ENCODE measurements around the gene FYN. TPM values are rescaled to one million over a fixed set of nuclear protein-coding genes. Genes with fewer than 3 reads are reported as not detected.

The FYN gene
- polyA plus RNA-seq, 1 donor (not counting 4 experiments of a cell fraction or from before 2014, with no cell fraction given): 24.7 TPM

DNA sequence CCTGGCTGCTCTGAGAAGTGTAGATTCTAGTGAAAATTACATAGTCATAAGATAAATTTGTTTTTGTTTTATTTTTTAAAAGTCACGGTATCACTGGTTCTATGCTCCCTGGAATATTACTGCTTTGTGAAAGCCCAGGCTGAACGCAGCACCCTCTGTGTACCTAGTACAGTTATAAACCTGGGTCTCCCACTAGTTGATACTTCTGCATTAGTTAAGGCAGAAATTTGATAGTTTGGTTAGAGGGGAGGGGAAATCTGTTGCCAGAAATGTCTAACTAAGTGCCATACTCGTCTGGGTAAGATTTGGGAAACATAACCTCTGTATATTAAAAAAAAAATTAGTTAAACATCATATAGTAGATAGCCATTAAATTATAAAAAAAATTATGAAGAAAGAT is 156.9 kb downstream of the FYN start:
- H3K27me3 ChIP-seq (ENCODE audit: control insufficient read depth, extremely low read depth, insufficient read depth, low read length): no peaks in the 10 kb centered on the region
- H3K36me3 ChIP-seq (ENCODE audit: control insufficient read depth in 2 of 2, extremely low read depth in 1 of 2, insufficient read depth in 2 of 2, low read length in 2 of 2): peaks cover 0 to 21% of the 10 kb centered on the region in 2 experiments
- TF ChIP-seq EZH2 (IDR thresholded peaks at IDR 0.05; ENCODE audit: low read length): no peak
- TF ChIP-seq, protein P1, sequence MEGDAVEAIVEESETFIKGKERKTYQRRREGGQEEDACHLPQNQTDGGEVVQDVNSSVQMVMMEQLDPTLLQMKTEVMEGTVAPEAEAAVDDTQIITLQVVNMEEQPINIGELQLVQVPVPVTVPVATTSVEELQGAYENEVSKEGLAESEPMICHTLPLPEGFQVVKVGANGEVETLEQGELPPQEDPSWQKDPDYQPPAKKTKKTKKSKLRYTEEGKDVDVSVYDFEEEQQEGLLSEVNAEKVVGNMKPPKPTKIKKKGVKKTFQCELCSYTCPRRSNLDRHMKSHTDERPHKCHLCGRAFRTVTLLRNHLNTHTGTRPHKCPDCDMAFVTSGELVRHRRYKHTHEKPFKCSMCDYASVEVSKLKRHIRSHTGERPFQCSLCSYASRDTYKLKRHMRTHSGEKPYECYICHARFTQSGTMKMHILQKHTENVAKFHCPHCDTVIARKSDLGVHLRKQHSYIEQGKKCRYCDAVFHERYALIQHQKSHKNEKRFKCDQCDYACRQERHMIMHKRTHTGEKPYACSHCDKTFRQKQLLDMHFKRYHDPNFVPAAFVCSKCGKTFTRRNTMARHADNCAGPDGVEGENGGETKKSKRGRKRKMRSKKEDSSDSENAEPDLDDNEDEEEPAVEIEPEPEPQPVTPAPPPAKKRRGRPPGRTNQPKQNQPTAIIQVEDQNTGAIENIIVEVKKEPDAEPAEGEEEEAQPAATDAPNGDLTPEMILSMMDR (optimal IDR thresholded peaks at IDR 0.05 in 1 of 3, IDR thresholded peaks at IDR 0.05 in 1 of 3, conservative IDR thresholded peaks at IDR 0.05 in 1 of 3; ENCODE audit: extremely low read depth in 1 of 3, insufficient read depth in 2 of 3, low read length in 3 of 3): no peak
- DNase-seq (ENCODE audit: low read depth, low spot score) (no peak), FAIRE-seq (no peak)
- no peaks in the 10 kb centered on the region for H3K79me2 ChIP-seq (ENCODE audit: control insufficient read depth, insufficient read depth, low read length)
- no peak overlapping the region for H3K4me3 ChIP-seq (ENCODE audit: control insufficient read depth in 2 of 3, extremely low read depth in 1 of 3, insufficient read depth in 2 of 3, low read depth in 1 of 3, low read length in 3 of 3)
- no peak overlapping the region for H2AFZ ChIP-seq (ENCODE audit: control insufficient read depth, low read length)
- no peak overlapping the region for H3K27ac ChIP-seq (ENCODE audit: control insufficient read depth, insufficient read depth, low read length)
- H3K4me1 ChIP-seq (ENCODE audit: control insufficient read depth, extremely low read depth, insufficient read depth, low read length): no peaks in the 10 kb centered on the region
- no peak overlapping the region for H3K9ac ChIP-seq (ENCODE audit: control insufficient read depth, extremely low read depth, insufficient read depth, low read length)
- no peak overlapping the region for H3K4me2 ChIP-seq (ENCODE audit: control insufficient read depth, extremely low read depth, insufficient read depth, low read depth, low read length)
- dilution Hi-C loops (cut with MboI; ENCODE audit: extremely low pct_ligation_motif_present, low sequenced_read_pairs): loop anchor here (25.0 kb wide), 1 partner anchor 246 kb away; no protein-coding TSS in a partner anchor
- H3K9me3 ChIP-seq (ENCODE audit: control insufficient read depth, low read depth, low read length): no peaks in the 10 kb centered on the region
- H4K20me1 ChIP-seq (ENCODE audit: control insufficient read depth, extremely low read depth, insufficient read depth, low read length): no peaks in the 10 kb centered on the region
- H3K9me1 ChIP-seq (ENCODE audit: control insufficient read depth, extremely low read depth, insufficient read depth, low read length): peaks cover 2% of the 10 kb centered on the region

DNA sequence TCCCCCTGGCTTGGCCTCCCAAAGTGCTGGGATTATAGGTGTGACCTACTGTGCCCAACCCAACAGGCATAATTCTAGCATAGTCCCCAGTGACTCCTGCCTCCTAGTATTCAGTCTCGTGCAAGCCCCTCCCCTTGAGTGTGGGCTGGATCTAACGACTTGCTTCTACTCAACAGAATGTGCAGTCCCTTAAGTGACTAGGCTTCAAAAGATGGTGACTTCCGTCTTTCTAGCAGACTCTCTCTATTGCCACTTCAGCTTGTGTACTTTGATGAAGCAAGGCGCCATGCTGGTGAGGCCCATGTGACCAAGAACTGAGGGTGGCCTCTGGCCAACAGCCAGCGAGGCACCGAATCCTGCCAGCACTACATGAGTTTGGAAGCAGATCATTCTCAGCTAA is 157.9 kb downstream of the FYN start:
- TF ChIP-seq, protein P1 (optimal IDR thresholded peaks at IDR 0.05 in 1 of 3, IDR thresholded peaks at IDR 0.05 in 1 of 3, conservative IDR thresholded peaks at IDR 0.05 in 1 of 3; ENCODE audit: extremely low read depth in 1 of 3, insufficient read depth in 2 of 3, low read length in 3 of 3): no peak
- TF ChIP-seq EZH2 (IDR thresholded peaks at IDR 0.05; ENCODE audit: low read length): no peak
- H3K9me1 ChIP-seq (ENCODE audit: control insufficient read depth, extremely low read depth, insufficient read depth, low read length): no peaks in the 10 kb centered on the region
- no peaks in the 10 kb centered on the region for H4K20me1 ChIP-seq (ENCODE audit: control insufficient read depth, extremely low read depth, insufficient read depth, low read length)
- H3K4me1 ChIP-seq (ENCODE audit: control insufficient read depth, extremely low read depth, insufficient read depth, low read length): peaks cover 2% of the 10 kb centered on the region
- H3K9ac ChIP-seq (ENCODE audit: control insufficient read depth, extremely low read depth, insufficient read depth, low read length): no peak overlapping the region
- no peaks in the 10 kb centered on the region for H3K79me2 ChIP-seq (ENCODE audit: control insufficient read depth, insufficient read depth, low read length)
- no peaks in the 10 kb centered on the region for H3K9me3 ChIP-seq (ENCODE audit: control insufficient read depth, low read depth, low read length)
- no peaks in the 10 kb centered on the region for H3K27me3 ChIP-seq (ENCODE audit: control insufficient read depth, extremely low read depth, insufficient read depth, low read length)
- H3K36me3 ChIP-seq (ENCODE audit: control insufficient read depth in 2 of 2, extremely low read depth in 1 of 2, insufficient read depth in 2 of 2, low read length in 2 of 2): peaks cover 0 to 19% of the 10 kb centered on the region in 2 experiments
- H2AFZ ChIP-seq (ENCODE audit: control insufficient read depth, low read length): no peak overlapping the region
- dilution Hi-C loops (cut with MboI; ENCODE audit: extremely low pct_ligation_motif_present, low sequenced_read_pairs): loop anchor here (25.0 kb wide), 1 partner anchor 247 kb away; no protein-coding TSS in a partner anchor
- H3K27ac ChIP-seq (ENCODE audit: control insufficient read depth, insufficient read depth, low read length): no peak overlapping the region
- H3K4me2 ChIP-seq (ENCODE audit: control insufficient read depth, extremely low read depth, insufficient read depth, low read depth, low read length): no peak overlapping the region
- no peak overlapping the region for H3K4me3 ChIP-seq (ENCODE audit: control insufficient read depth in 2 of 3, extremely low read depth in 1 of 3, insufficient read depth in 2 of 3, low read depth in 1 of 3, low read length in 3 of 3)
- no peak for DNase-seq (ENCODE audit: low read depth, low spot score)
- FAIRE-seq: no peak
